CD4-positive, alpha-beta T cell treated with Interferon gamma for 1 hour (primary cell): ENCODE data around the gene CYB5R2.

Source experiments
- DNase-seq: peaks from one replicate; pipeline ENCODE4 v3.0.0-alpha.2; 2020

CYB5R2 gene

GRCh38 chr11:7636350-7636749, 37.0 kb downstream of the CYB5R2 start:
- DNase-seq: no peak

GRCh38 chr11:7635708-7636107, 37.6 kb downstream of the CYB5R2 start:
- DNase-seq: no peak

GRCh38 chr11:7635137-7635536, 38.2 kb downstream of the CYB5R2 start:
- no peak for DNase-seq

GRCh38 chr11:7632211-7632610, 41.1 kb downstream of the CYB5R2 start:
- DNase-seq: no peak

GRCh38 chr11:7630002-7630401, 43.3 kb downstream of the CYB5R2 start:
- no peak for DNase-seq

GRCh38 chr11:7628660-7629059, 44.6 kb downstream of the CYB5R2 start:
- no peak for DNase-seq

- no peak for DNase-seq
These were observed 50.6 kb downstream of the CYB5R2 start for GRCh38 chr11:7622721-7623120.

- no peak for DNase-seq
These were observed 51.7 kb downstream of the CYB5R2 start for GRCh38 chr11:7621554-7621953.

DNA sequence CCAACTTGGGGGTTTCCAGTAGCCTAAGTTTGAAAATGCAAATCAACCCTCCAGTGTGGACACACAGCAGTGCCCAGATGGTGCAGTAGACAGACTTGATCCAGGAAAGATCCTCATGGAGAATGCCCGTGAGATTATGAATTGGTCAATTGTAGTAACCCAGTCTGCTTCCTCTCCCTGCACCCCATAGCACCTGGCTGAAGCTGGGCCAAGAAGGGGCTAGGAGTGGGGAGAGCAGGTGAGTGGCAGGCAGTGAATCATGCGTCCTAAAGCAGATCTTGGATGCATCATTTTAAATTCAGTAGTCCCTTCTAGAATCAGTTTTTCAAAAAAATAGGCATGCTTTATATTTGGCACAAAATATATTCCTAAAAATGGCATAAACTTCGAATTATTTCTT, 52.2 kb downstream of the CYB5R2 start:
- no peak for DNase-seq

DNA sequence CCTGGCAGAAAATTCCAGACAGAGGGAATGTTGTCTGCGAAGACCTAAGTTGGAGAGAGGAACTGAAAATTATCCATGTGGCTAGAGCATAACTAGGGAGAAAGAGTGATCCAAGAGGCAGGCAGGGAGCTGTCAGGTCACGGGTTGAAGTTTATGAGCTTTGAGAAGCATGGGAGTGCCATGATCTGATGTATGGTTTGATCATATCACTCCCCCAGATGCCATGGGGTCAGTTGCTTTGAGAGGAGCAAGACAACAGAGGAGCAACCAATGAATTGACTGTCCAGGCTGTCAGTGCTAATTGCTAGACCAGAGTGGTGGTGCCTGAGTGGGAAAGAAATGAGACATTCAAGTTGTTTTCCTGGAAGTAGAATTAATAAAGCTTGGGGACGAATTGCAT, 54.0 kb downstream of the CYB5R2 start:
- DNase-seq: no peak

DNA sequence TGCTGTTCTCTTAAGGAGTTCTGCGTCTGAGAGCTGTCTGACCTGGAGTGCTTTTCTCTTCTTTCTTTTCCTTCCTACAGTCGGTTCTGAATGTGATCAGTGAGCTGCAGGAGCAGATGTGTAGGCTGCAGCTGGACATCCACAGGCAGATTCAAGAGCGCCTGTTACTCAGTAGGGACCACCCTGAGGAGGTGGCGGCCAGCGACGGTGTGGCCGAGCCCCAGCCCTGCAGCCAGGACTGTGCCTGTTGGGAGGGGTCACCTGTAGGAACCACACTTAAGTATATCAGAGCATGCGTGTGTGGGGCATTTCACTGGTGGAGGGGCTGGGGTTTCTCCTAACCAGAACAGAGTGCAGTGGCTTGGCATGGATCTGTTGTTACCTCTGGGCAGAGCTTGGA, 56.3 kb downstream of the CYB5R2 start:
- DNase-seq: no peak
